Fibroblast of the conjunctiva (primary cell): ENCODE measurements around the gene TXNDC2.

Source experiments
- DNase-seq: peaks from one replicate; pipeline ENCODE4 v3.0.0-alpha.2; 2010; ENCODE audit warnings: low read depth

The TXNDC2 gene

DNA sequence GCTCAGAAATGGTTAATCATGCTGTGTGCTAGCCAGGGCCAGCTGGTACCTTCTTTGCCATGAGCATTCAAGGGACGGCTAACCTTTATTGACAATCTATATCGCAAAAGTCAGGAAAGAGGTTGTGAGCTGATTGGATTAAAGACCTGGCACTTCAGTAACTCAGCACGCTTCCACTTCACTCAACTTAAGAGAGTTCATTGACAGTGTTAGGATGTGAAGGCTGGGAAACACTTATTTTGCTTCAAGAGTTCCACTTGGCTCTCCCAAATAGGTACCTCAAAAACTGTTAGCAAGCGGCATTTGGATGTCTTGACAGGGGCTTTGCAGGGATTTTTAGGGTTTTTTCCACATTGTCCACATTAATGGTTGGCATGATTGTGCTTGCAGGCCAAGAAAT, 25.1 kb upstream of the TXNDC2 start:
- no peak for DNase-seq

DNA sequence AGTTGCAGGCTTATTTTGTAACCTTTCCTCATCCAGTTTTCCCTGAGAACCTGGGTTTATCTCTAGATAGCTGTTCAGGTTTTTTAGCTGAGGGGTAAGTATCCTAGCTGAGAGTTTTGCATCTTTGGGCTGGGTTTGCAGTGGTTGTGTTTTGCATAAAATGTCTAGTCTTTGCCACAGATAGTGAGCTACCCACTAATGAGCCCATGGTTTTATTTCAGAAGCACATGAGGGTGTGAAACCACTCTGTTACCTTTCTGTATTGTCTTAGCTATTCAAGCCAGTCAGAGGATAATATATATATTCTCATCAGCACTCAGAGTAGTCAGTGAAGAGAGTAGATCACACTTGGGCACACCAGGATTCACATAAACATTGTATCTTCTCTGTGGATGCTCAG, 24.6 kb upstream of the TXNDC2 start:
- DNase-seq = no peak

DNA sequence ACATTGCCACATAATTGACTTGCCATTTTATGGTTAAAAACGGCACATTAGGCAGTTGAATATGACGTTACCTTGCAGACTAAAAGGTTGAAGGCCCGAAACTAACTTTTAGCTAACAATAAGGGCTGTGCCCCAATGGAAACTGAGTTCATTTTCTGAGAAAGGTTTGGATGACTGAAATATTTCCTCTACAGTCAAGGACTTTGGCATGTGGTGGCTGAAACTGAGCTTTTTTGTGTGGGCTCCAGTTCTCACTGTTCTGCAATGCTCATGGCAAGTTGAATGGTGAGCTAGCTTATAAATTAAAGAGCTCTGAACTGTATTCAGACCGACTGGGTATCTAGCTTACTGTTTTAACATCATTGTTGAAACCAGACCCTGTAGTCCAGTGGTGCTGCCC, 23.8 kb upstream of the TXNDC2 start:
- DNase-seq = no peak

DNA sequence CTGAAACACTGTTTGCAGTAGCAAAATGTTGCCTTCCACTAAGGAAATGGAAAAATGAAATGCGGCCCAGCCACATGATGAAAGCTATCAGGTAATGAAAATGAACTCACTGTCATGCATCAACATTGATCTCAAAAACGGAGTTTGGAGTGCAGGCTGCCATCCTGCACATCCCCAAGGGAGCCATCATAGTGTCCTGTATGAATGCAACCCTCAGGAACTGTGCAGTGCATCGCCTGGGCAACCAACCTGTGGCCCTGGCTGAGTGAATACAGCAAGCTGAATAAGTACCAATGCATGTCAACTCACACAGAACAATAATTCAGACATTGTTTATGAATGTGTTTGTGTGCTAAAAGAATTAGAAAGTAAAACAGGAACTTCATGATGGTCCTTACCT, 23.1 kb upstream of the TXNDC2 start:
- no peak for DNase-seq

DNA sequence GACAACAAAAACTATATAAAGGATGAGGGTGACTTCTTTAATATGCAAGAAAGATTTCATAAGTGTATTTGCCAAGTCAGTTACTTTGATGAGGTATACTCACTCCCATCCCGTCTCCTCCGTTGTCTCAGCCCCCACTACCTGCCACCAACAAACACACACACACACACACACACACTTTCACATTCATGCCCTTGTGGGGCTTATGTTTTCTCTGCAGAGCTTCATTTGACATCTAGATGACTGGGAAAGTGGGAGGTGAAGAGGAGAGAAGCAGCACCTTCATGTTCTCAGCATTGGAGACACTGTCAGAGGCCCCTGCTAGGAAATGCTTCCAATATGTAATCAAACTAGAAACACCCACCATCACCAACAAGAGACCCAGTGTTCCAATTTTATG, 22.5 kb upstream of the TXNDC2 start:
- DNase-seq = no peak

GRCh38 chr18:9865764-9866490, 19.8 kb upstream of the TXNDC2 start:
- DNase-seq = no peak

GRCh38 chr18:9866627-9867026, 19.1 kb upstream of the TXNDC2 start:
- no peak for DNase-seq

- DNase-seq = no peak
Measured at GRCh38 chr18:9867071-9867594, 18.6 kb upstream of the TXNDC2 start.

GRCh38 chr18:9868857-9869714, 16.7 kb upstream of the TXNDC2 start:
- no peak for DNase-seq

DNA sequence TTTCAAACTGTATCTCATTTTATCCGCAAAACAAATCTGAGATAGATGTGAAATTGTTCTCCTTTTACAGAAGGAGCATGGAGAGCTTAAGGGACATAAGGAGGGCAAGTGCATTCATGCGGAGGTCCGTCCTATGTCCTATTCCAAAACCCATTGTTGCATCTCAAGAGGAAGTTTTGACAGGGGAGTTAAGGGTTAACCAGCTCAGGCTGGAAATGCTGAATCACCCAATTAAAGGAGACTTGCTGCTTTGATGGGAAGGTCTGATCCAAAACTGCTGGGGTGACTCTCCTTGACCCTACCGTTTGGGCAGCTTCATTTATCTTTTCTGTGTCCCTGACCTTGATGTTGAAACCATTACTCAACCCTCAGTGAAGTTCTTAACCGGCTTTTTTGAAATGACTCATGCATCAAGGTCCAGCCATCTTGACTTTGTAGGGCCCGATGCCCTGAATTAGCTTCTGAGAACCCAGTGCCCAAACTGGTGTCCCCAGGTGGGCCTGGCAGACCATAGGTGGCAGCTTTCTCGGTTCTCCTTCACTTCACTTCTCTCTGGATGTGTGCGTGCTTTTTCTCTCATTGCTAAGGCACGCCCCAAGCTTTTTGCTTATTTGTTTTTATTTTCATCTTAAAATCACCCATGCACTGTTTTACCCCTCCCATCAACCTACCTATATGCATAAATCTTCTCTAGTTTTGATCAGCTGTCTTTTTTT, 15.9 kb upstream of the TXNDC2 start:
- DNase-seq = peak; percentile 73

- no peak for DNase-seq
Measured at GRCh38 chr18:9870431-9871008, 15.3 kb upstream of the TXNDC2 start.

DNA sequence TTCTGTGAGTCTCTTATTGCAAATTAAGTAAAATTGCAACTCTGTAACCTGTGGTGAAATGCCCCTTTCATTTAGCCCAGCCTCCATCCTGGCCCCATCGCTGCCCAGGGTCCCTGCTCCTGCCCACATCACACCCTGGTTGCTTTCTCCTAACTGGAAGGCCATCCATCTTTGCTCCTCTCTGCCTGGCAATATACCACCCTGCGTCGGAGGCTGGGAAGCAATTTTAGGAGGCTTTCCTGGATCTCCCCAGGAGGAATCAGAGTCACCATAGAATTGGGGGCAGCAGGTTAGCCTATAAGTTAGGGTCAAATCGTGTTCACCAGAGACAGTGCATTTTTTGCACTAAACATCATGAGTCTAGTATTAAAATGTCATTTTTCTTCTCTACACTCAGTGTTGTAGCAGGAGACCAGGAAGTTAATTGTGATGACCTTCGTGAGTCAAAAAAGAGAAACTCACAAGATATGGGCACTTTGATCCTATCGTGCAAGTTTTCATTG, 14.5 kb upstream of the TXNDC2 start:
- no peak for DNase-seq

DNA sequence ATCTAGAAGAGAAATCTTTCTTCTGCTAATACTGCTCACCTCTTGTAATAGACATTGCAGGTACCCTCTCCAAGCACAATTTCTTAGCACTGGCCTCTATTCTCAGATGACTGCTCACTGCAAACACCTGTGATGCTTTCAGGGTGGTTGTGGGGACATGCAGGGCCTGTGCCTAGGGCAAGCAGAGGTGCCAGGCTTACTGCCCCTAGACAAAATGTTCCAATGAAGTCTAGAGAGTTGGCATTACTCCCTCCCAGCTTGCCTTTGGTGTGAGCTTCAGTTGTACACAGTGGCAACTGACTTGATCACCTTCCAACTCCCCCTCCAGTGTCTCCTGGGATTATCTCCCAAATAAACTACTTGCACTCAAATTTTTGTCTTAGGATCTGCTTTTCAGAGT, 12.9 kb upstream of the TXNDC2 start:
- DNase-seq = no peak

DNA sequence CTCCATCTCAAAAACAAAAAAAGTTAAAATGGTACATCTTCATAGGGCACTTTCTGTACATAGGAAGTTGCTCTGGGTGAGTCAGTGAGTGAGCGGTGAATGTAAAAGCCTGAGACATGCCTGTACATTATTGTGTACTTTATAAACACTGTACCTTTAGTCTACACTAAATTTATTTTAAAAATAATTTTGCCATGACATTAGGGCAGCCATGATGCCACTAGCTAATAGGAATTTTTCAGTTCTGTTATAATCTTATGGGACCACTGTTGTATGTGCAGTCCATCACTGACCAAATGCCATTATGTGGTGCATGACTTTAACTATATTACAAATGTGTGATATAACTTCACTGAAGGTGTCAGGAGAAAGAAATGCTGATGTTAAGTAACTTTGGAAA, 11.0 kb upstream of the TXNDC2 start:
- no peak for DNase-seq

- DNase-seq = no peak
Measured at GRCh38 chr18:9876212-9876866, 9.4 kb upstream of the TXNDC2 start.

GRCh38 chr18:9876867-9877654, 8.7 kb upstream of the TXNDC2 start:
- DNase-seq = peak; percentile 87

- no peak for DNase-seq
Measured at GRCh38 chr18:9877655-9878014, 8.1 kb upstream of the TXNDC2 start.

GRCh38 chr18:9878095-9878494, 7.7 kb upstream of the TXNDC2 start:
- no peak for DNase-seq

- DNase-seq = no peak
Measured at GRCh38 chr18:9878783-9879242, 7.0 kb upstream of the TXNDC2 start.

- DNase-seq = no peak
Measured at GRCh38 chr18:9884090-9884489, 1.7 kb upstream of the TXNDC2 start.
